T-helper 9 cell (primary cell): ENCODE measurements around the gene SETD5.

ENCODE experiments used
- DNase-seq: peaks from one replicate; pipeline ENCODE4 v3.0.0-alpha.2; 2020

SETD5 gene

DNA sequence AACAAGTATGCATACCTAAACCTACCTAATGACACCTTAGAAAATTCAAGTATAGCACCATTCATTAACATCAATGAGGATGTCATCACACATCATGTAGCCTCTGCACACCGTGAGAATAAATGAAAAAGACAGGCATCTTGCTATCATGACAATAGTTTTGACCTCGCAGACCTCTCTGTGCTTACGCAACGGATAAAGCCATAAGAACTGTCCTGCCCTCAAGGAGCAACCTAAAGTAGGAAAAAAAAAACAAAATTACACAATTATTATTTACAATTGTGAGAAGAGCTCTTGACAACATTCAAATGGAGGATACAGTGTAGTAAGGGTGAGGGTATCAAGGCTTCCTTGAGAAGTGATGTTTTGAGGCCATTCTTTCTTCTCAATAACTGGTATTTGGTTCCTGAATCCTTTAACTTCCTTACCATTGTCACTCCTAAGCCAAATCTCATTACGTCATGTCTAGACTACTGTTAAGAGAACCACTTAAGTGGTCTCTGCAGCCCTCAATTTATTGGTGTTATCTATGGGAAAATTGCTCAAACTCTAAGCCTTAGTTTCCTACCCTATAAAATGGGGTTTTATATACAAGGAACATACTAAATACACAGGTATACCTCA lies 7.0 kb upstream of the SETD5 start:
- no peak for DNase-seq

GRCh38 chr3:9392041-9392440 lies 5.4 kb upstream of the SETD5 start:
- DNase-seq: no peak

- no peak for DNase-seq
Measured at GRCh38 chr3:9395570-9396300, 1.7 kb upstream of the SETD5 start.

GRCh38 chr3:9396301-9396631 lies 1.1 kb upstream of the SETD5 start:
- peak; percentile 74 for DNase-seq

- peak; percentile 99 for DNase-seq
Measured at GRCh38 chr3:9396632-9397331, 633 bp upstream of the SETD5 start.

GRCh38 chr3:9397906-9398699 lies 688 bp downstream of the SETD5 start:
- DNase-seq: peak; percentile 23

GRCh38 chr3:9398700-9399336 lies 1.4 kb downstream of the SETD5 start:
- no peak for DNase-seq

DNA sequence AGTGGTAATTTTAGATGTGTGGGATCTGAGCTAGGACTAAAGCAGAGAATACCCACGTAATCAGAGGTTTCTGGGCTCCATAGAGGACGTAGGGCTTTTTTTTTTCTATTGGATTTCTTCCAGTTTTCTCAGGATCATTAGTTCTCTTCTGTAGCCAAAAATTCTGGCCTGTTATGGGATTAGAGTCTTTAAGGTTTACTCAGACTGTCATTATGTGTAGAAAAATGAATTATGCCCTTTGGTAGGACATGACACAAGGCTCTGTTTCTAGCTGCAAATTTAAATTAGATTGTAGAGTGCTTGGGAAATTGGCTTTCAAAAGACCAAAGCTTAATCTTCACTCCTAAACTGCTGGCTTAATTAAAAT lies 1.9 kb downstream of the SETD5 start:
- DNase-seq: no peak

- DNase-seq: no peak
Measured at GRCh38 chr3:9399746-9400145, 2.3 kb downstream of the SETD5 start.

GRCh38 chr3:9400616-9401015 lies 3.2 kb downstream of the SETD5 start:
- no peak for DNase-seq

DNA sequence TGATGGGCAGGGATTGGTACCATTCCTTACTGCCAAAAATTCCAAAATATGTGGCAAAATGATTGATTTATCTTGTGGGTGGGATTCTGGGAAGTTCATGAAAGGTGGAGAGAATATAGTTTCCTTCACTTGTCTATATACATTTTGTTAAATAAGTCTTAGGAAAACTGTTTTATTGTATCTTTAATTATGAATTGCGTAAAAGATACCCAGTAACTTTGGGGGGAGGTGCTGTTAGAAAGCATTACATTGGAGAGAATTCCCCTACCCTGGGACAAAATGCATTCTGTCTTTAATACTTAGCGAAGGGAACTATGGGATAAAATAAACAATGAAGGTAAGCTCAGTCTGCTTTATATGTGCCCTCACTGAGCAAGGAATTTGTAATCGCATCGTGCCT lies 4.6 kb downstream of the SETD5 start:
- no peak for DNase-seq

DNA sequence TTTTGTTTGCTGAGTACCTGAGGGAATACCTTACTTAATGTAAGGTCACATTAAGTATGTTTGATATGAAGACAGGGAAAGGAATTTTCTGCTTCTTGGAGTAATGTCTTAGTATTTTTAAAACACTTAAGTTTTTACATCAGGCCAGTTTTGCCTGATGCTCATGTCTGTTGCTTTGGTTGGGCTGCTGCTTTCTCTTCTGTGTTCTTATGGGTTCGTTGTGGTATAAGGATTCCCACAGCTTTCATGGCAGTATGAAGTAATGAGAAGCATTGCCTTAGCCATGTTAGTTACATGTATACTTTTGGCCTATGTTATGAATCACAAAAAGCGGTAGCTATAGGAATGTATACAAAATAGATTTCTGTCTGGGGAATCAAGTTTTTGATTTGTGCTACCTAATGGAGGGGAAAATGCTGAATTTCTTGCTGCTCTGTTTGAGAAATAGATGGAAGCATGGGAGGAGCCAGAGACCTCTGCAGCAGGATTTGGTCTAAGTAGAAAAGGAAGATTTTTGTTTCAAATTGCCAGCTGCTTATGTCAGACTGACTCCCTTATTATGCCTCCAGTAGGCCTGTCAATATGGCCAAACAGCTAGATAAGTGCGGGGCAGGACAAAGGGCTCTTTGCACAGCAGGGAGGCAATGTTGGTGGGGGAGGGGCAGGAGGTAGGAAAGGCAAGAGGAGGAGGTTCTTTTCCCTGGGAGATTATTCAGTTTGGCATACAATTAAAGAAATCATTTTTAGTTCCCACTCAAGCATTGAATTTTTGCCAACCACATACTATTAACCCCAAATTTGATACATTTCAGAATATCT lies 5.2 kb downstream of the SETD5 start:
- no peak for DNase-seq

DNA sequence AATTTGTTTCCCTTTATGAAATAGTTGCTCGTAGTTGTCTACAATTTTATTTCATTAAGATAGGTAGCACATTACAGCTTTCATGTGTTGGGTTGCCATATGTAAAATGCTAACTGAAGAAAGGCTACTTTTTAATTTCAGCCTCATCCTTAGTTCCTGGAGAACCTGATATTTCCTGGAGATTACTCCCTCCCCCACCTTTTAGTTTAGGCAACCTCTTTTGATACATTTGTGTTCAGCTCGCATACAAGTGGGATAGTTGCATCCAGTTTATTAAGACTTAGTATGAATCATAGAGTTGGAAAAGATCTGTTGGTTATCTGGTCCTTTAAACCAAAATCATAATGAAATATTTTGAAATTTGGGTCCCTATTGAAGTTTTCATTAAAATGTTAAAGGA lies 6.0 kb downstream of the SETD5 start:
- no peak for DNase-seq

- DNase-seq: no peak
Measured at GRCh38 chr3:9404680-9405079, 7.3 kb downstream of the SETD5 start.

- DNase-seq: no peak
Measured at GRCh38 chr3:9405756-9406155, 8.3 kb downstream of the SETD5 start.

- no peak for DNase-seq
Measured at GRCh38 chr3:9406856-9407626, 9.6 kb downstream of the SETD5 start.

DNA sequence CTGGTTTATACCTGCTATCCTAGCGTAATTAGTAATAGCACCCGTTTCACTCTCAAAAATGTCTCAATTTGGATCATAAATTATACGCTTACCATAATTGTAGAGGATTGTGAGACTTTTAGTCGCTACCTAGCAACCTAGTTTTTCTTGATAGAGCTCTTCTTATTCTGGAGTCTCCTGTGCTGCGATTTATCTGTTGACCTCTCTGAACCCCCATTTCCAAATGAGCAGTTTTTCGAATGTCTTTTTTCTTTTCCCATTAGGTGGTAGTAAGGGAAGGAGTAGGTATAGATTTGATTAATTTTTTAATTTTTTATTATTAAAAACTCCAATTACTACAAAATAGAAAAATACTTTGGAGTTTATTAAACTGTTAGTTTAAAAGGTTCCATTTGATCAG lies 10.6 kb downstream of the SETD5 start:
- no peak for DNase-seq

GRCh38 chr3:9408546-9408945 lies 11.1 kb downstream of the SETD5 start:
- DNase-seq: no peak

GRCh38 chr3:9409981-9410854 lies 12.8 kb downstream of the SETD5 start:
- DNase-seq: no peak

- DNase-seq: no peak
Measured at GRCh38 chr3:9411302-9411701, 13.9 kb downstream of the SETD5 start.
